ENCODE results near the gene NRG4. TPM values are rescaled to one million over a fixed set of nuclear protein-coding genes. Genes with fewer than 3 reads are reported as not detected.

The NRG4 gene, protein sequence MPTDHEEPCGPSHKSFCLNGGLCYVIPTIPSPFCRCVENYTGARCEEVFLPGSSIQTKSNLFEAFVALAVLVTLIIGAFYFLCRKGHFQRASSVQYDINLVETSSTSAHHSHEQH
- total RNA-seq: not detected
- not detected for polyA plus RNA-seq

DNA sequence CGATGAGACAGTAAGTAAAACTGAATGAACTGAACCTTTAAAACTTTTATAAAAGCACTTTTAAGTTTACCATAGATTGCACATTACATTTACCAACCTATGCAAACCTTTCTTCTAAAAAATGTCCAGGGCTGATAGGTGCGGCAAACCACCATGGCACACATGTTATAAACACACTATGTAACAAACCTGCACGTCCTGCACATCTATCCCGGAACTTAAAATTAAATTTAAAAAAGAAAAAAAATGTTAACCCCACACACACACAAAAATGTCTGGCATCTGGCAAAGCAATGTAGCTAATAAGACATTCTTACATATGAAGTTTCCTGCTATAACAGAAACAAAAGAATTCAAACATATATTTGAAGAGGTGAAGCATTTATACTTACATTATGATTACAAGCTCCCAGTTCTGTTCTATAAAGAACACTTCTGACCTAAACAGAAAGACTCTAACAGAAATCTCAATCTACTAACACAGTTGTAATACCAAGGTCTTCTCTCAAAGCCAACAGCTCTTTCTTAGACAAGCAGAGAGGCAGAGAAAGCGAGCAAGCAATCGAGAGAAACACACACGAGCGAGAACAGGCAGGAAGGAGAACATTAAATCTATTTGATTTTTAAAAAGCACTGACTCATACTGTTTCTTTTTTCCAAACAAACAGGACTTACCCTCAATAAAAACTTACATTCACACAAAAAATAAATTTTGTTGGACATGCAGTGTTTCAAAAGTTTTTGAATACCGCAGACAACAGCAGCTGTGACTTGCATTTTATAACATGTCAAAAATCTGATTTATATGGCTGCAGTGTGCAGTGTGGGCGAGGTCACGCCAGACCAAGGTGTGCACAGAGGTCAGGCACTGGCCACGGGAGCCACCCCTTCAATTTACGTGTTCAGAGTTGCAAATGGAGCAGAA, at the start of gene NRG4:
TSS of gene NRG4 (minus strand) at position 798 of the 925 bp plus-strand sequence. CDS start 1,194 bp downstream, outside the sequence.
- DNase-seq: no peak
- ATAC-seq (ENCODE audit: low read depth in 2 of 2): no peak
- H3K4me1 Mint-ChIP-seq: peaks cover 0 to 5% (median under 1%) of the 10 kb centered on the region in 4 donors
- peaks cover 10% of the 10 kb centered on the region for H3K27me3 ChIP-seq (ENCODE audit: control insufficient read depth, insufficient read depth, low read length)
- no peaks in the 10 kb centered on the region for H3K4me1 ChIP-seq (ENCODE audit: control insufficient read depth, insufficient read depth, low read length, poor library complexity, severe bottlenecking)
- no peak within 1 kb of the TSS for H3K4me3 ChIP-seq (ENCODE audit: low read depth, low read length)
- H3K27ac Mint-ChIP-seq: no peak within 1 kb of the TSS
- H3K36me3 Mint-ChIP-seq: peaks cover 5% of the 10 kb centered on the region
- H3K9me3 Mint-ChIP-seq: peaks cover 0 to 23% (median 4%) of the 10 kb centered on the region in 7 donors
- H3K36me3 ChIP-seq (ENCODE audit: control insufficient read depth, insufficient read depth, low read length): no peaks in the 10 kb centered on the region
- peak within 1 kb of the TSS in 1 of 4 donors; percentile 13 for H3K4me3 Mint-ChIP-seq
- H3K9me3 ChIP-seq (ENCODE audit: control insufficient read depth in 2 of 2, low read length in 2 of 2): no peaks in the 10 kb centered on the region
- peaks cover 39% of the 10 kb centered on the region for H3K27me3 Mint-ChIP-seq
- H3K27ac ChIP-seq (ENCODE audit: insufficient read depth, low read length, poor library complexity, severe bottlenecking): no peak within 1 kb of the TSS

DNA sequence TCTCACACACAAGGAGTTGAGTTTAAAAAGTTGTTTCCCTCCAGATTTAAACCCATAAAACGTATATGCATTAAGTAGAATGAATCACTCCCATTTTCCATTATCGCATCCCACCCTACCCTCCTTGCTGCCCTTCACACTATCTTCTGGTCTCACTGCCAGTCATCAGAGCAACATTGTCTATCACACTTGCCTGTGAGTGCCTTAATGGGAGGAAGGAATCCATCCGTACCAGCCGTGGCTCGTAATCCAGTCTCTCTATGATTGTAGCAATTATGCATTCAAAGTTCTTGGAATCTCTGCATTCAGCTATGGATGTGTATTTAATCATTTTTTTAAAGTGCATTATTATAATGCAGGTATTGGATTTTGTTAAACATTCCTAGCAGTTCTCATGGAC, 49.5 kb upstream of the NRG4 start:
- H3K27ac Mint-ChIP-seq: no peak overlapping the region
- H3K4me1 ChIP-seq (ENCODE audit: control insufficient read depth, insufficient read depth, low read length, poor library complexity, severe bottlenecking): peaks cover 12% of the 10 kb centered on the region
- peaks cover 72% of the 10 kb centered on the region for H3K27me3 ChIP-seq (ENCODE audit: control insufficient read depth, insufficient read depth, low read length)
- H3K9me3 ChIP-seq (ENCODE audit: control insufficient read depth in 2 of 2, low read length in 2 of 2): no peaks in the 10 kb centered on the region
- no peak overlapping the region for H3K4me3 ChIP-seq (ENCODE audit: low read depth, low read length)
- no peaks in the 10 kb centered on the region for H3K36me3 Mint-ChIP-seq
- ATAC-seq (ENCODE audit: low read depth in 2 of 2): no peak
- H3K9me3 Mint-ChIP-seq: peaks cover 0 to 6% (median 0%) of the 10 kb centered on the region in 7 donors
- H3K4me1 Mint-ChIP-seq: peaks cover 0 to 35% (median 18%) of the 10 kb centered on the region in 4 donors
- H3K27me3 Mint-ChIP-seq: peaks cover 84% of the 10 kb centered on the region
- no peak for DNase-seq
- H3K27ac ChIP-seq (ENCODE audit: insufficient read depth, low read length, poor library complexity, severe bottlenecking): no peak overlapping the region
- H3K4me3 Mint-ChIP-seq: peak overlapping the region in 1 of 4 donors; percentile 15
- H3K36me3 ChIP-seq (ENCODE audit: control insufficient read depth, insufficient read depth, low read length): no peaks in the 10 kb centered on the region

DNA sequence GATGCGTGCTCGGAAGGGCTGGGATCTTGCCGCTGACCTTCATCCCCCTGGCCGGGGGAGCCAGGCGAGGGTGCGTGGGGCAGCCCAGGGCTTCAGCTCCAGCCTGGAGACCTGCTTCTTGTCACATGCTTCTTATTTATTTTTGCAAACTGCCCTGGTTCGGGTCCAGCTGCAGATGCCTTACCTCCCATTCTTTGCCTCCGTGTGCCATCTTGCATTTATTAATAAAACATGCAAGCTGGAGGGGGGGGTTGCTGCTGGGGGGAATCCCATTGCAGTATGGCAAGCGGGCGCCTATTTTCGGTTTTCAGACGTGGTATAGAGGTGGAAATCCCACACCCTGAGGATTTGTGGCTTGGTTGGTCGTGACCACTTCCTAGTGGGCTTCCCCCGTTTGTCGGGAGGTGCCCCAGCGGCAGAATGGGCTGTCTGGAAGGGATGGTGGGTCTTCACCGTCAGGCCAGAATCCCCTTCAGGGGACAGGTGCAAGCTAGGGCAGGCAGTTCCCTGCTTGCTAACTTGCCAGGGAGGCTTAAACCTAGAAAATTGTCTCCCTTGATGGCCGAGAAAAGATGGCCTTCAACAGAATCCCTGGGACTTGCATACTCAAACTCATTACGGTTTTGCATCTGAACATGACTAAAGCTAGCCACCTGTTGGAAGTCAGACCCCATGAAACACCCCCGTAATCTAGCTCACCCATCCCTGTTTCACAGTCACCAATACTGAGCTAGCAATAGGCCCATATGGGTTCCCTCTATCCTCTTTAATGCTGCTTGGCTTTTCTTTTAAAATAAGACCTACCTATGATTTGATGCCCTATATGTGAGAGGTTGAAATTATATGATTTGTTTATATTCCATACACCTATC, 48.1 kb upstream of the NRG4 start:
- Mint-ChIP-seq H3K27me3 (peaks cover 85% of the 10 kb centered on the region), H3K9me3 (peaks cover 0 to 5% (median 0%) of the 10 kb centered on the region in 7 donors), H3K27ac (no peak overlapping the region), H3K4me1 (peaks cover 0 to 29% (median 18%) of the 10 kb centered on the region in 4 donors), H3K4me3 (peak overlapping the region; percentile 1 to 81 (median 74)), H3K36me3 (no peaks in the 10 kb centered on the region)
- ATAC-seq (ENCODE audit: low read depth in 2 of 2) (no peak), DNase-seq (no peak)
- H3K4me1 ChIP-seq (ENCODE audit: control insufficient read depth, insufficient read depth, low read length, poor library complexity, severe bottlenecking): peaks cover 12% of the 10 kb centered on the region
- peaks cover 70% of the 10 kb centered on the region for H3K27me3 ChIP-seq (ENCODE audit: control insufficient read depth, insufficient read depth, low read length)
- H3K4me3 ChIP-seq (ENCODE audit: low read depth, low read length): no peak overlapping the region
- H3K27ac ChIP-seq (ENCODE audit: insufficient read depth, low read length, poor library complexity, severe bottlenecking): no peak overlapping the region
- H3K9me3 ChIP-seq (ENCODE audit: control insufficient read depth in 2 of 2, low read length in 2 of 2): no peaks in the 10 kb centered on the region
- no peaks in the 10 kb centered on the region for H3K36me3 ChIP-seq (ENCODE audit: control insufficient read depth, insufficient read depth, low read length)

DNA sequence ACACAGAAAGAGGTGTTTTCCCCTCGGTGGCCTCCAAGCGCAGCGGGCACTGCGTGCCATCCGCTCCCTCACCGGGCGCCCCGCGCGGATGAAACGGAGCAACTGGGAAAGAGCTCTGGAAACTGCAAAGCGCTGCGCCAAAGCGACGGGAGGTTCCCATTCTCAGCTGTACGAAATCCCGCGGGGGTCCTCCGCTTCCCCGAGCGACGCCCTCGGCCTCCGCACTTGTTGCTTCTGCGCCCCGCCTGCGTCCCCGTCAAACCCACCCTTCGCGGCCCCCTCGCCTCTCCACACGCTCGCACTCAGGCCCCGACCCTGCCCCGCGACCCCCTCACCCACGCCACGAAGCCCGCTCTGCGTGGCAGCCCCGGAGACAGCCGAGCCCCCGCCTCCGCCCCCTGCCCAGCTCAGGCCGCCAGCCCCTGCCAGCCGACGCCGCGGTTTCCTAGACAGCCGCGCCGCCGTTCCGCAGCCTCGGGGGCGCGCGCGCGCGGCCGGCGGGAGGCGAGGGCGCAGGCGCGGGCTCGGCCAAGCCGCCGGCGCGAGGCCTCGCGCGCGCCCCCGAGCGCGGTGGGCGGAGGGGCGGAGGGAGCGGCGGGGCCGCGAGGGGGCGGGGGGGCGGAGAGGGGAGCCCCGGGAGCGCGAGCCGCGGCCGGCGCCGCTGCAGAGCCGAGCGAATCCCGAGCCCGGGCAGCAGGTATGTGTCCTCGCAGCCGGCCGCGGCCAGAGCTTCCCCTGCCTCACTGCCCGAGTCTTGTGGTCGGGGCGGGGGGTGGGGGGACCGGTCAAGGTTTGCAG, 47.3 kb upstream of the NRG4 start, which contains the start of gene TMEM266:
TSS of gene TMEM266 (plus strand) at position 666 of the 798 bp plus-strand sequence. CDS start 74,279 bp downstream, outside the sequence.
- no peak for ATAC-seq (ENCODE audit: low read depth in 2 of 2)
- no peaks in the 10 kb centered on the region for H3K9me3 ChIP-seq (ENCODE audit: control insufficient read depth in 2 of 2, low read length in 2 of 2)
- Mint-ChIP-seq H3K4me1 (peaks cover 0 to 24% (median 16%) of the 10 kb centered on the region in 4 donors), H3K36me3 (no peaks in the 10 kb centered on the region), H3K4me3 (peak within 1 kb of the TSS; percentile 74 to 86 (median 83)), H3K27ac (no peak within 1 kb of the TSS), H3K9me3 (peaks cover 0 to 2% (median 0%) of the 10 kb centered on the region in 7 donors), H3K27me3 (peaks cover 79% of the 10 kb centered on the region)
- no peaks in the 10 kb centered on the region for H3K36me3 ChIP-seq (ENCODE audit: control insufficient read depth, insufficient read depth, low read length)
- no peak within 1 kb of the TSS for H3K27ac ChIP-seq (ENCODE audit: insufficient read depth, low read length, poor library complexity, severe bottlenecking)
- peak within 1 kb of the TSS; percentile 32 for H3K4me3 ChIP-seq (ENCODE audit: low read depth, low read length)
- no peak for DNase-seq
- peaks cover 12% of the 10 kb centered on the region for H3K4me1 ChIP-seq (ENCODE audit: control insufficient read depth, insufficient read depth, low read length, poor library complexity, severe bottlenecking)
- peaks cover 63% of the 10 kb centered on the region for H3K27me3 ChIP-seq (ENCODE audit: control insufficient read depth, insufficient read depth, low read length)

DNA sequence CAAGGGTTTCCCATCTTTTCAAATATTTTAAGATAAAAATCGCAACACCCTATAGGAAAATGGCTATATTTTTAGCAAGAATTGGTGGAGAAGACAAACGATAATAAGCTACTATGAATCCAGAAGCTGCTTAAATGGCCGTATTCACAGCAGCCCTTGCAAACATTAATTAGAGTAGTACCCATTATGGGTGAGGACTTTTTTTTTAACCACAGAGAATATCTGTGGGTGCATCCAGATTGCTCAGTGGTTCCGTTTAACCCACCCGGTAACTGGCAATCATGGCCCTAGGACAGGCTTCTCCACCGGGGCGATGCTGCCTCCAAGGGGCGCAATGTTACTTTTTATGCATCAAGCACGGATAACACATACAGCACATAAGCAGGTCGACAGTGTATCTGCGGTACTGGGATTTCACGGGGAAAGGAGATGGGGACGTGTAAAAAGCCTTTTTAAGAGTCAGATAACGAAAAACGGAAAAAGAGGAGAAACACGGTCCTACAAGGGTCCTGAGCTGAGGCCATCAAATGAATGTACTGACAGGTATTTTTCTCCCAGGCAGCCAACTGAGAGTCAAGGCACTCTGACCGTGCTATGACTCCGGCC, 46.6 kb upstream of the NRG4 start:
- no peak for DNase-seq
- peaks cover 77% of the 10 kb centered on the region for H3K27me3 Mint-ChIP-seq
- no peak overlapping the region for H3K27ac Mint-ChIP-seq
- peak overlapping the region; percentile 68 to 86 (median 80) for H3K4me3 Mint-ChIP-seq
- H3K27ac ChIP-seq (ENCODE audit: insufficient read depth, low read length, poor library complexity, severe bottlenecking): no peak overlapping the region
- no peaks in the 10 kb centered on the region for H3K36me3 ChIP-seq (ENCODE audit: control insufficient read depth, insufficient read depth, low read length)
- H3K9me3 ChIP-seq (ENCODE audit: control insufficient read depth in 2 of 2, low read length in 2 of 2): no peaks in the 10 kb centered on the region
- H3K4me1 Mint-ChIP-seq: peaks cover 0 to 24% (median 16%) of the 10 kb centered on the region in 4 donors
- H3K36me3 Mint-ChIP-seq: no peaks in the 10 kb centered on the region
- H3K9me3 Mint-ChIP-seq: peaks cover 0 to 2% (median 0%) of the 10 kb centered on the region in 7 donors
- ATAC-seq (ENCODE audit: low read depth in 2 of 2): no peak
- peaks cover 12% of the 10 kb centered on the region for H3K4me1 ChIP-seq (ENCODE audit: control insufficient read depth, insufficient read depth, low read length, poor library complexity, severe bottlenecking)
- H3K4me3 ChIP-seq (ENCODE audit: low read depth, low read length): peak overlapping the region; percentile 32
- H3K27me3 ChIP-seq (ENCODE audit: control insufficient read depth, insufficient read depth, low read length): peaks cover 57% of the 10 kb centered on the region

DNA sequence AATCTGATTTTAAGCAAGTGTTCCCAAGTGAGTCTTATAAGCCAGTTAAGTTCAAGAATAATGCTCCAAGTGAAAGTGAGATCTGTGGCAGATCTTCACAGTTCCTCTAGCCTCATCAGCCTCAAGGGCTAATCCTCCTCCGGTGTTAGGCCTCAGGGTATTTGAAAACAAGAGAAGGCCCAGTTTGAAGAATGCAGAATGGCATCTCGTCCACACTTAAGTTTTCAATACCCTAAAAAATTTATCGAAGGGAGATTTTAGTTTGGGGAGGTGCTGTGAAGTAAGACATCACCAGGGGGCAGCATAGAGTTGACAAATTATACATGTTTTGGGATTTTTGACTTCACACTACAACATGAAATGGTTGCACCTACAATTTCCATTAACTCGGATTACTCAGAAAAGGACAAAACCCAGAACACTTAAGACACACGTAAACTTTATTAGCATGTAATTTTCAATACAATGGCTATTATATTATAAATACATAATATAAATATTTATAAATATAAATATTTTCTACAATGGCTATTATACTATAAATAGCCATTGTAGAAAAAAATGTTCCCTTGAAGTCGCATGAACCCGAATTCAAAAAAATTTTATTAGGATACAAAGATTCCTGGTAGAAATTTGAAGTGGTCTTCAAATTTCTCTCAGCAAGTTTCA, 45.2 kb upstream of the NRG4 start:
- H3K27me3 ChIP-seq (ENCODE audit: control insufficient read depth, insufficient read depth, low read length): peaks cover 45% of the 10 kb centered on the region
- H3K4me3 ChIP-seq (ENCODE audit: low read depth, low read length): peak overlapping the region; percentile 23
- peak in 1 of 2 donors; percentile 22 for ATAC-seq (ENCODE audit: low read depth in 2 of 2)
- Mint-ChIP-seq H3K27me3 (peaks cover 71% of the 10 kb centered on the region), H3K4me1 (peaks cover 0 to 24% (median 16%) of the 10 kb centered on the region in 4 donors), H3K36me3 (no peaks in the 10 kb centered on the region), H3K27ac (no peak overlapping the region), H3K4me3 (peak overlapping the region in 2 of 4 donors; percentile 8), H3K9me3 (no peaks in the 10 kb centered on the region)
- H3K36me3 ChIP-seq (ENCODE audit: control insufficient read depth, insufficient read depth, low read length): no peaks in the 10 kb centered on the region
- H3K27ac ChIP-seq (ENCODE audit: insufficient read depth, low read length, poor library complexity, severe bottlenecking): no peak overlapping the region
- H3K4me1 ChIP-seq (ENCODE audit: control insufficient read depth, insufficient read depth, low read length, poor library complexity, severe bottlenecking): peaks cover 12% of the 10 kb centered on the region
- peak; percentile 9 to 64 (median 29) for DNase-seq
- H3K9me3 ChIP-seq (ENCODE audit: control insufficient read depth in 2 of 2, low read length in 2 of 2): no peaks in the 10 kb centered on the region

Measured in CD4-positive, CD25-positive, alpha-beta regulatory T cell (primary cell).